GM03348 (cell line): Measurements from ENCODE around the gene TBCC.

Experiments used
- DNase-seq: peaks from one replicate; pipeline ENCODE4 v3.0.0; 2012; ENCODE audit warnings: low spot score

TBCC gene

DNA sequence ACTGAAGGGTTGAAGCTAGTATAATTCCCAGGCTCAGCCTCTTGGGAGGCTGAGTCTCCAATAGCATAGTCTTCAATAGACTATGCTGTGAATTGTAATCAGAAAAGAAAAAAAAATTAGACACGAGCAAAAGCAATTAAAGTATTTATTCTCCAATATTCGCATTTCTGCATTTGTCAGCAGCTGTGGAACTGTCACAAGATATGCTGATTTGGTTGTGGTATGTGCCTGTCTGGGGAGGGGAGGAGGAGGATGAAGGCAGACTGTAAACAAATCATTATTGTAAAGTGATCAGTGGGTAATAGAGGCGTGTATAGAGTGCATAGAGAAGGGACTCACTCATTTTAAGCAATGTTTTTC is 25.8 kb upstream of the TBCC start:
- DNase-seq: no peak

DNA sequence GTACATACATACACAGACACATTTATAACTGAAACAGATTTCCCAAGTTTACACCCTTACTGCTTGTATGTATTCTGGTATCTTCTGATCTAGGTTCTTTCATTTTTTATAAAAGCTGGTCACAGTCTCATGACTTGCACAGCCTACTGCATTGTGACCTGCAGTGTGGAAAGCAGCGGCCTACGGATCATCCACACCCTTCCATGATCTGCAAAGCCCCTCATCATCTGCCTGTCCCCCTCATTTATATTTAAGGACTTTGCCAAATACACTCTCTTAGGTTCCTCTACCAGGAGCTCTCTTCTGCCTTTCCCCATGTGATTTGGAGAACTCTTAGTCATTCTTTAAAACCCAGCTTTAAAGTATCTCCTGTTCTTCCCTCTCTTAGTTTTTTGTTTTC is 23.9 kb upstream of the TBCC start:
- DNase-seq: no peak

DNA sequence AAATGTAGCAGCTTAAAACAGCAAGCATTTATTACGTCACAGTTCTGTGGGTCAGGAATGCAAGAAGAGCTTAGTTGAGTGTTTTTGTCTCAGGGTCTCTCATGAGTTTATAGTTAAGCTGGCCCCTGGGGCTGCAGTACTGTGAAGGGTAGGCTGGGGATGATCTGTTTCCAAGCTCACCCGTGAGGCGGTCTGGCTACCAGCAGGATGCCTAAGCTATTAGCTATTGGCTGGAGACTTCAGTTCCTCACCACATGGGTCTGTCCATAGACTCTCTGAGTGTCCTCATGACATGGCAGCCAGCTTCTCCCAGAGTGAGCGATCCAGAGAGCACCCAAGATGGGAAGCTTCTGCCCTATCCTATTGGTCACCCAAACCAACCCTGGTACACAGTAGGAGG is 23.1 kb upstream of the TBCC start:
- no peak for DNase-seq

DNA sequence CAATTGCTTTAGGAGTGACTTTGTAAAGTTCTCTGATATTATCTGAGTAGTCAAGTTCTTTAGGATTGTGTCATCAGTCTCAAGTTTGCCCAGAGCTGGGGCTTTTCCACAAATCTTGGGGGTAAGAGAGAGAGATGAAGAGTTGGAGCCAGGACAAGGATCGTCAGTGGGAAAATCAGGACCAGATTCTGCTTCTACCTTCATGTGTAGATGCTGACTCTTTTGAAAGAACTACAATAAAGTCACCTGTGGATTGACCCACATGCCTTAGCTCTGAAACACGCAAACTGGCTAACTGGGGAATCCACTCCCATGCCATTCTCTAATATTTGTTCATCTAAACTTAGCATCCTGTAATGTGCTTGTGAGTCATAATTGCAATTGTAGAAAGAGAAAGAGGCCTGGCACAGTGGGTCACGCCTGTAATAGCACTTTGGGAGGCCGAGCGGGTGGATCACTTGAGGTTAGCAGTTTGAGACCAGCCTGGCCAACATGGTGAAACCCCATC is 20.3 kb upstream of the TBCC start:
- DNase-seq: peak; percentile 57

DNA sequence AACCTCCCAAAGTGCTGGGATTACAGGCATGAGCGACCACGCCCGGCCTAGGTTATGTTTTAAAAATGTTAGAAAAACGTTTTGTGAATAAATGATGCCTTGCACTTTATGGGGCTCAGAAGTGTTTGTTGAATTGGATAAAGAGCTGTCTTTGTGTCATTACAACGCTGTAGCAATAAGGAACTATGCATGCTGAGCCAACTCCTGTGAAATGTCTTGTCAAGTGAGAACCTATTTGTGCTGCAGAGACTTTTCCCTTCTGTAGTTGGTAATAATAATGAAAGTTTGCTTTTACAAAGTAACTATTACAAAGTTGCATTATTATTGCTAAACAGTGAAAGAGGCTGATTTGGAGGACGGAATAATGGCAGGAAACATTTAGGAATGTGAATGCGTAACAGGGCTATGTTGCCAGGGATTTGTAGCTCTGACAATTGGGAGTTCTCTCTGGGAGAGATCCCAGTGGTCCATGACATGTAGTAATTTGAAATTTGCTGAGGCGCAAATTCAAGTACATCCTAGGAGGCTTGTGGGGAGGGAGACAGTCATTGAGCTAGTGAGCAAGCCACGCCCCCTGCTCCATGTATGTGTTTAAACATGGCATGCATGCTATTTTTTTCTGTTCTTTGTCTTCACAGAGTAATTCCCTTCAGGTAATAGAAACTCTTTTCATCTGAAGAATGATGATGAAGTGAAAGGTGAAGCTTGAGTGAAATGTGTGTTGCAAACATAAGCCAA is 19.2 kb upstream of the TBCC start:
- DNase-seq: no peak

DNA sequence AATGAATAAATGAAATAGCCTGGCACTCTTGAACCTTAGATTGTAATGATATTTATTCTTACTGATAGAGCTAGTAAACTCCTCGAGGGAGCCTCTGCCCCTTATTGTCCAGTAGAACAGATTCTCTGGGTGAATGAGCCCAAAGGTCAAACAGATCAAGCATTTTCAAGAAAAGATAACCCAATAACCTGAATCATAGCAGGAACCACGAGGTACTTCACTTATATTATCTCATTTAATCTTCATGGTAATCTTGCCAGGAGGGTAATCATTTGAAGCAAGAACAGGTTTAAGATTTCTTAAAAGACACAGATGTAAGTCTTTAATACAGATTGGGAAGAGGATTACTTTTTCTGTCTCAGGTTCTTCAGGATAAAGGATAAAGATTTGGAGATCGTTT is 17.0 kb upstream of the TBCC start:
- DNase-seq: no peak

DNA sequence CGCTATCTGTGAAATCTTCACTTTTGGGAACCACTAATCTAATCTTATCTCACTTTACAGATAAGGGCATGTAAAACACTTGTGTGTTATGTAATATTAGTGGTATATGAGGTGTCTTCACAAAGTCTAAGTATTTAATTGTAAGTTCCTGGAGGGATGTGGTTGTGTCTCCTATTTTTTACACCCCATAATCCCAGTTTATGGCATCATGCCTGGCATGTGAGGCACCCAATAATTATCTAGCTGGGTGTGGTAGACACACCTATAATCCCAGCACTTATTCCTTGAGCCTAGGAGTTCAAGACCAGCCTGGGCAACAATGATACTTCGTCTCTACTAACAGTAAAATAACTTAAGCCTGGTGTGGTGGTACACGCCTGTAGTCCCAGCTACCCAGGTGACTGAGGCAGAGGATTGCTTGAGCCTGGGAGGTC is 16.5 kb upstream of the TBCC start:
- DNase-seq: no peak

DNA sequence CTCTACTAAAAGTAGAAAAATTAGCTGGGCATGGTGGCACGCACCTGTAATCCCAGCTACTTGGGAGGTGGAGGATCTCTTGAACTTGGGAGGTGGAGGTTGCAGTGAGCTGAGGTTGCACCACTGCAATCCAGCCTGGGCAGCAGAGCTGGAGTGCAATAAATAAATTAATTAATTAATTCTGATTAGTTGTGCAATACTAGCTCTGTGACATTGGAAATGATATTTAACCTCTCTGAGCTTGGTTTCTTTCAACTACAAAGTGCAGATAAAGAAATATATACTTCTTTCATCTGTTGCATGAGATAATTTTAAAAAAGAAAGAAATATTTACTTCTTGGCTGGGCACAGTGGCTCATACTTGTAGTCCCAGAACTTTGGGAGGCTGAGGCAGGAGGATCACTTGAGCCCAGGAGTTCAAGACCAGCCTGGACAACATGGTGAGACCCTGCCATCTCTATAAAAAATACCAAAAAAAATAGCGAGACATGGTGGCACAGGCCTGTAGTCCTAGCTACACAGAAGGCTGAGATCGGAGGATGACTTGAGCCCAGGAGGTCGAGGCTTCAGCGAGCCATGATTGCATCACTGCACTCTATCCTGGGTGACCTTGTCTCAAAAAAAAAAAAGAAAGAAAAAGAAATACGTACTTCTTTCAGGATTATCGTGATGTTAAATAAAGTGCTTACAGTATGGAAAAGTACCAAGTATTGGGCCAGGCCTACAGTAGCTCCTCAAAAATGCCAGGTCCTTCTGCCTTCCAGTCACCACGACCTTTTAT is 15.6 kb upstream of the TBCC start:
- DNase-seq: no peak

DNA sequence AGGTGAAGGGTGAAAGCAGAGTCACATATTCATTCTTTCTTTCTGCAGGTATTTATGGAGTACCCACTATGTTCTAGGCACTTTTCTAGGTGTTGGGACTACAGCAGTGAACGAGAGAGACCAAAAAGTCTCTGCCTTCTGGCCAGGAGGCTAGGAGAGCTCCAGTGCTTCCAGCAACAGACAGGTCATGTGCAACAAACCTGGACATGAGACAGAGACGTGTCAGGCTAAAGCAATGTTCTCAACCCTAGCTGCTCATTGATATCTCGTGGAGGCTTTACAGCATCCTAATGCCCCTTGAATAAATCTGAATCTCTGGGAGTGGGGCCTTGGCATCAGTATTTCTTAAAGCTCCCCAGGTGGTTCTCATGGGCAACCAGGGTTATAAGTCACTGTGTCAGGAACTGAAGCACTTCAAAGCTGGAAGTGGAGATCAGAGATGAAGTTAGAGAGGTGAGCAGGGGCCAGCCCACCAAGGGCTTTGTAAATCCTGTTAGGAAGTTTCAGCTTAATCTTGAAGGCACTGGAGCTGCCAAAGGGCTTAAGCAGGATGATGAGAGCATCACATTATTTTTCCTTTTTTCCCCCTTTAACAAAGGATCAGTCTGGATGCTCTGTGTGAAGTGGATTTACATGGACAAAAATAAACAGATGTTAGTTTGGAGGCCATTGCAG is 13.0 kb upstream of the TBCC start:
- DNase-seq: no peak

DNA sequence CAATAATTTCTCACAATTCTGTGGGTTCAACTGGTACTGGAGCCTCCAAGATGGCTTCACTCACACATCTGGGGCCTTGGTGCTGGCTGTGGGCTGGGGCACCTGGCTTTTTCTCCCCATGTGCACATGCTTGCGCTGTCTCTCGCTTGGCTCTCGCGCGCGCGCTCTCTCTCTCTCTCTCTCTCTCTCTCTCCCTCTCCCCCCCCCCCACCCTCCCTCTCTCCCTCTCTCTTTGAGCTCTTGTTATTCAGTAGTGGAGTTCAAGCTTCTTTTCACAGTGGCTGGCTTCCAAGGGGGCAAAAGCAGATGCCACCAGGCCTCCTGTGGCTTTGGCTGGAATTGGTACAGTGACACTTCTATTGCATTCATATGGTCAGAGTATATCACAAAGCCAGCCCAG is 10.8 kb upstream of the TBCC start:
- no peak for DNase-seq

DNA sequence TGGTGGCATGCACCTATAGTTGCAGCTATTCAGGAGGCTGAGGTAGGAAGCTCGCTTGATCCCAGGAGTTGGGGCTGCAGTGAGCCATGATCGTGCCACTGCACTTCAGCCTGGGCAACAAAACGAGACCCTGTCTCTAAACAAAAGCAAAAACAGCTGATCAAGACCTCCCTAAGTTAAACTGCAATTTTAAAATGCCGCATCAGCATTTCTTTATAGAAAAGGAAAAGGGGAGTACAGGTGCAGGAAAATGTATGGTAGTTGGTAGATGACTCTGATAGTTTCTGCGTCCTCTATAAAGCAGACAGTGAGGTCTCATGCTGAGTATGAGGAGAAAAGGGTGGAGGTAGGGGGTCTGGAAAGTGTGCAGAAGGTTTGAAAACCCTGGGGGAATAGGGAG is 8.9 kb upstream of the TBCC start:
- DNase-seq: no peak

DNA sequence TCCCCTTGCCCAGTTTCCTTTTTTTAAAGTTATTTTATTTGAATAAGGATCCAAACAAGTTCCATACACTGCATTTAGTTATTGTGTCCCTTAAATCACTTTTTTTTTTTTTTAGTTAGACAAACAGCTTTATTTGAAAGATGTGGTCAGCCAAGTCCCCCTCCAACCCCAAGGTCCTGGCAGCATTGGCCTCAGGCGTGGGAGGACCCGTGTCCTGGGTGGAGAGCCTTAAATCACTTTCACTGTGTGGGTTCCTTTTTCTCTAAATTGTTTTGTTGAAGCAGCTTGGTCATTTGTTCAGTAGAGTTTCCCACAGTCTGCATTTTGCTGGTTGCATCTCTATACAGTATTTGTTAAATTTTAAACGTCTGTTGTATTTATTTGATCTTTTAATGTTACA is 5.2 kb upstream of the TBCC start:
- no peak for DNase-seq

DNA sequence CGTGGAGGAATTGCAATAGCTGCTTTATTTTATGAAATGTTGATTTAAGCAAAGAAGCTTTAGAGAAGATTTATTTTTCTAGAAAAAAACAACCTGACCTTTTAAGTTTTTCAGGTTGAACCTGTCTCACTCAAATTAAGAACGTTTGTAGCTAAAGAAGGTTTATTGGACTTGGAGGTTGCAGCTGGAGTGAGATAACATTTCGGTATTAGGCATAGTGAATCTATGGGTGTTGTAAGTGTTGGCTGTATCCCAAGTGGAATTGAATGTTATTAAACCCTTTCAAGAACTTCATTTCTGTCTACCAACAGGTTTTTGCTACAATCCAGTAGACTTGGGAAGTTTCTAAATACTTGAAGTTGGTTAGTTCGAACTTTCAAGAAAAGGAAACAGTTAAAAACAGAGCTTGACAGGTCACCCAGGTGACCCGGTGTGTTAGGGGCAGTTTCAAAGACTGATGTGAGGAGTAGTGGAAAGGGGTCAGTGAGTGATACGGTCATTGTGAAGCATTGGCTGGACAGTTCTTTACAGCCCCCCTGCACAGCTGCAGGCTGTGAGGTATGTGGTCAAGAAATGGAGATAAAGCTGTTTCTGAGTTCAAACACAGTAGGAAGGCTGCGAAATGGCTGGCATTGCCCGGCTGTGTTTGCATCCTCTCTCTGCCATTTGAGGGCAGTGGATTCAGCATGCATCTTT is 2.4 kb upstream of the TBCC start:
- DNase-seq: no peak

DNA sequence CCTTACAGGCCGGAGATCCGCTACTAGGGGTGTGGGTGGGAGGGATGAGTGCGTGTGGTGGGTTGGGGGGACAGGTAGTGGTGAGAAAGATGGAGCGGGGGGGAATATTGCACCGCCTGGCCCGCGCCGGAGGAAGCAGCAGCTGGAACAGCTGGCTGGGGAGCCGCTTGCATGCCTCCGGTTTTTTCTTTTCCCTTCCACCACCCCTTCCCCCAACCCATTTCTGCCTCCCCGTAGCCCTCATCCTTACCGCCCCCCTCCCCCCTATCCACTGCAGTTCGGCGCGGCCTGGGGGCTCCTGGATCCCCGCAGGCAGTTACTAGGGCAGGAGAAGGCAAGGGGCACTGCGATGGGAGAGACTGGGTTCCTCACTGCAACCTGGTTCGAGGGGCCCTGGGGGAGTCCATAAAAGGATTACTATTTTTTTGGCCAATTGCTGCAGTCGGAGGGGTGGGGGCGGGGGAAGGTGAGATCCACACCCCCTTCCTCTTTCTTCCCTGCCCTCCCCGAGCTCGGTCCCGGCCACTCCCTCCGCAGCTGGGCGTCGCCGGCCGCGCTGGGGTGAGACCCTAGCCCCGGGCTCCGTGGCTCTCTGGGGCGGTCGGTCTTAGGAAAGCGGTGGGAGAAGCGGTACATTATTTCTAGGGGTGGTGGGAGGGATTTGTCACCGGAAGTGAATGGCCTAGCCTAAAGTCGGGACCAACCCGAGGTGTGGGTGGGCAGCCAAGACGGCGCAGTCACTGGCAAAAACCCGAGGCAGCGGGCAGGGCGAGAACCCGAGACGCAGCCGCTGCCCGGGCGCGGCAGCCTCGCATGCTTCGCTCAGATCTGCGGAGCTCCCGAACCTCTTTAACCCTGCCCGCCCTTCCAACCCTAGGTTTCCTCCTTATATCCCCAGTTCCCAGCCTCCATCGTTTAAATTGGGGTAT is 824 bp upstream of the TBCC start:
- DNase-seq: peak; percentile 93

DNA sequence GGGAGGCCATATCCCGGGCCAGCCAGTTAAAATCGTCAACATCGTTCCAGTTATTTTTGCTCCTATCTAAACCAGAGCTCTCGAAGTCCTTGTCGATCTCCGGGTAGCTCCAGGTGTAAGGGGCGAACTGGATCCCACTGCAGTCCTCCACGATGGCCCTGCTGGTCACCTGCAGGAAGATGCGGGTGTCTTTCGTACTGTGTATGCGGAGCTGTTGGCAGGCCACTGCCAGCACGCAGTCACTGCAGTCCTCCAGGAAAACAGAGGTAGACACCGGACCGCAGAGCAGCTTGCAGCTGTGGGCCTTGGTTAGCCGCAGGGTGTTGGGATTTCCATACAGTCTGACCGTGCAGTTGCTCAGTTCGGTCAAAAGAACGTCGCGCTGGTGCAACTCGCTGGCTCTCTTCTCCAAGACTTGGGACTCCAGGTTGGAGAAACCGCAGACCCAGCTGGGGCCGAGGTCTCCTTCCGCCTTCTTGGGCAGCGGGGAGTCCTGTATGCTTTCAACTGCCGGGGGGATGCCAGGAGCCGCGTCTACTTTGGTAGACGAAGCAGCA is 742 bp downstream of the TBCC start:
- DNase-seq: peak; percentile 41

DNA sequence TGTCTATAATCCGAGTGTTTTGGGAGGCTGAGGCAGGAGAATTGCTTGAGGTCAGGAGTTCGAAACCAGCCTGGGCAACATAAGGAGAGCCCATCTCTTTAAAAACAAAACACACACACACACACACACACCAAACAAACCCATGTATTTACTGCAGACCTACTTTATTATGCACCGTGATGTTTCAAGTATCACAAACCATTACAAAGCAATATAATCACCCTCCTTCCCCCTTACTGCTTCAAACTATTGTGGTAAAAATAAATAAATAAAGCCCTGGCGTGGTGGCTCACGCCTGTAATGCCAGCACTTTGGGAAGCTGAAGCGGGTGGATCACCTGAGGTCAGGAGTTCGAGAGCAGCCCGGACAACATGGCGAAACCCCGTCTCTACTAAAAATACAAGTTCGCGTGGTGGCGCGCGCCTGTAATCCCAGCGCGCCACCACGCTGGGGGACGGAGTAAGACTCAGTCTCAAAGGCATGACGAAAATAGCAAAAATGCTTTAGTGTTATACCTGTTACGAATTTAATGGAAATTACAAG is 1.5 kb downstream of the TBCC start:
- no peak for DNase-seq

DNA sequence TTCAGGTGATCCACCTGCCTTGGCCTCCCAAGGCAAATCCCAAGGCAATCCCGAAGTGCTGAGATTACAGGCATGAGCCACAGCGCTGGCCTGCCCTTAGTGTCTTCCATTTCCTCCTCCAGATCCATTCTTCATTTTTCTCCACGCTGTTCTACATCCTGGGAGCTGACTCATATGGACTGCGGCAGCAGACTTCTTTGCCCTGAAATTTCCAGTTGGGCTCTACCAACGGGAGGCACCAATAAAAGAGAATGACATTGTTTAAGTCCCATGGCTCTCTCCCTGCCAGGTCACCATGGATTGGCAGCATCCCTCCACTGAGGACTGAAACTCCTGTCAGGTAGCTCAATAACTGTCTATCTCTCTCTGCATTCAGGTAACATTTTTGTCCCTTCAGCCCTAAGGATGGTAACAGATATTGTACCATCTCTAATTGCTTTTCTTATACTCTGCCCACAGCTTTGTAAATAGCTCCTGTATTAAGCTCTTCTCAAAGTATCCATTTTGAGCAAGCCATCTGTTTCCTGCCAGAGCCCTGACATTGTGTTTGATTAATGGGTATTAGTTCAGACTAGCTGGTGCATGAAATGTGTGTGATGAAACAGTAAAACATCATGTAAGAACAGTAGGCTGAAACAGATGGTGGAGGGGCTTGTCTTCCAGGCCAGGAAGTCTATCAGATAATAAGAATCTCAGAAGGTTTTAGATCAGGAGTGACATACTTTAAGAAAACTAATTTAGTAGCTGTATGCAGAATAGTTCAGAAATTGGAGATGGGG is 3.6 kb downstream of the TBCC start:
- DNase-seq: peak; percentile 32

DNA sequence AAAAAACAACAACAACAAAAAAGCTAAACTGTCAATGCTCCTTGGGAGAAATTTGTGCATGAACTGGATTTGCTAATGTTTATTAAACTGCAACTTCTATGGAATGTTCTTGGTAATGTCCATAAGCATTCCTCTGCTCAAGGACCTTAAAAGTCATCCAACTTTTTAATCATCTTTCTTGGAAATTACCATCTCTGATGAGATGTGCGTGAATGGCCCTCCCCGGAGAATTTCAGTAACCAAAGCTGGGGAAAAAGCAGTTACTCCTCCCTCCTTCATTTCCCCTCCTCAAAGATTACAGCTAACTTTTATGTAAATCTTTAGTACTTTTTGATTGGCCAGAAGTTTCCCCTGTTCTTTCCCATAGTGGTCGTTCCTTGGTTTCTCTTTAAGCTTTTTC is 5.2 kb downstream of the TBCC start:
- DNase-seq: peak; percentile 28

DNA sequence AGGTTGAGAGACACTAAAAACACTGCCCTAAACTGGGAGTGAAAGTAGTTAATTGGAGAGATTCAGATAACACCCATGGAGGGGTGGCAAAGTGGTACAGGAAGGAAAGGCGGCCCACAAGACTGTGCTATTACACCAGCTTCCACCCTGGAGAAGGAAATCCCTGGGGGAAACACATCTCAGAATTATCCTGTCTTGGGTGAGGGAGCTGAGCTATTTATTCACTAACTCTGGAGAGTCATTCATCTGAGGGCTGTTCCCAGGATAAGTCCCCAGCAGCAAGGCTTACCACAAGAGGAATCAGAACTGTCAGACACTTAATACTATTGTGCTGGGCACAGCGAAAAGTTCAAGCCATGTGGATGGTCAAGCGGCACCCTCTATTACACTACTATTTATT is 9.9 kb downstream of the TBCC start:
- DNase-seq: no peak
